Measurements from ENCODE around the gene STARD13.

DNA sequence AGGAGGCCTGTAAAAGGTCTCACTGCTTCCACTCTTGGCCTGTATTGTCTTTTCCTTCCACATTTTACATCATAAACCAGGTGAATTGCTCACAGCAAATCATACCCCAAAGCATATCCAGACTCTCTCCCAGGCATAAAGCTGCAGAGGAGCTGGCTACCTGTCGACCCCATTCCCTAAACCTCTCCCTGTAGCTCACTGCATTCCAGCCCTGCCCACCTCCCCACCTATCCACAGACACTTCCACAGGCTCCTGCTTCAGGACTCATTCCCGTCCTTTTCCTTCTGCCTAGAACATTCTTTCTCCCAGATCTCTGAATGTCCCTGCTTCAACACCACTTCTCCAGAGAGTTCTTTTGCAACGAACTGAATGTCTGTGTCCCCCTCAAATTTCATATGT is 46.4 kb upstream of the STARD13 start:
- TF ChIP-seq GATA2 (IDR thresholded peaks at IDR 0.05; ENCODE audit: low read depth, low read length) (no peak), GATA3 (IDR thresholded peaks at IDR 0.05; ENCODE audit: low read depth, low read length) (no peak)
